ENCODE data around the gene PHOSPHO2. TPM values are rescaled to one million over a fixed set of nuclear protein-coding genes. Genes with fewer than 3 reads are reported as not detected.
A peak's percentile ranks its signal among the peaks of the same experiment; 100 is the strongest.

The PHOSPHO2 gene
- total and polyA plus RNA-seq, 2 experiments from 2014 or later, result 8.3 to 8.7 TPM

- TF ChIP-seq ETS1 (IDR thresholded peaks at IDR 0.05) (no peak), REST (IDR thresholded peaks at IDR 0.05; ENCODE audit: unreplicated experiment) (no peak)
These were observed 40.0 kb downstream of the PHOSPHO2 start (continued) for GRCh38 chr2:169734169-169734847.

GRCh38 chr2:169735623-169736022, 41.4 kb downstream of the PHOSPHO2 start:
- 0 out of 2 replicates have a peak, but pooled peaks cover 4% of the 10 kb centered on the region for H3K9me2 ChIP-seq (ENCODE audit: insufficient read depth)
- no peak overlapping the region for H2AFZ ChIP-seq
- peaks cover 58% of the 10 kb centered on the region for H3K79me2 ChIP-seq (replicated peaks; ENCODE audit: insufficient read depth)
- peaks cover 7% of the 10 kb centered on the region; the same call in 2 of the 3 replicates for H3K9me3 Mint-ChIP-seq
- peaks cover 11% of the 10 kb centered on the region; the same call in 1 of the 2 replicates for H4K20me1 ChIP-seq (replicated peaks; ENCODE audit: insufficient read depth)
- peak overlapping the region; percentile 96 for H3K4me2 ChIP-seq
- H3K4me1 ChIP-seq (ENCODE audit: insufficient read depth), result peaks cover 35% of the 10 kb centered on the region
- 0 out of 2 replicates have a peak, but pooled peaks cover 8% of the 10 kb centered on the region for H3F3A ChIP-seq (replicated peaks; ENCODE audit: low read depth)
- peak overlapping the region; percentile 95; the same call in 1 of the 2 replicates for H3K4me3 ChIP-seq
- no peak overlapping the region for H3K27ac Mint-ChIP-seq
- H3K27me3 ChIP-seq (ENCODE audit: insufficient read depth), result peaks cover 7% of the 10 kb centered on the region
- no peak overlapping the region for H3K27ac ChIP-seq (ENCODE audit: low read depth)
- peaks cover 29% of the 10 kb centered on the region for H3K4me1 Mint-ChIP-seq
- H3K27me3 Mint-ChIP-seq (ENCODE audit: insufficient read depth, low read depth, poor library complexity), result peaks cover 9% of the 10 kb centered on the region
- ATAC-seq (no peak), DNase-seq (ENCODE audit: low spot score) (no peak)
- TF ChIP-seq EZH2phosphoT487 (IDR thresholded peaks at IDR 0.05; ENCODE audit: unreplicated experiment) (no peak), ZNF462 (CRISPR knock-in tag; IDR thresholded peaks at IDR 0.05) (no peak), STAT1 (IDR thresholded peaks at IDR 0.05; ENCODE audit: unreplicated experiment) (no peak)
- H3K4me3 Mint-ChIP-seq, result peak overlapping the region; percentile 91
- peaks cover 42% of the 10 kb centered on the region for H3K36me3 Mint-ChIP-seq (ENCODE audit: low read depth)
- H3K36me3 ChIP-seq (ENCODE audit: insufficient read depth), result no peaks in the 10 kb centered on the region; the same call in 1 of the 2 replicates
